Spinal cord (tissue), 10 donors: ENCODE results near the gene ZNF324B. TPM values are rescaled to one million over a fixed set of nuclear protein-coding genes. Genes with fewer than 3 reads are reported as not detected.

ENCODE experiments used
- DNase-seq, 6 donors: peaks; one replicate each; pipeline versions ENCODE4 v3.0.0 to v3.0.0-alpha.2; 2013 to 2015; ENCODE audit warnings: low spot score in 6 of 6, low read depth in 4 of 6
- H3K27ac ChIP-seq: one replicate; pipeline ENCODE4 v1.5.1; 2013; ENCODE audit warnings: low read depth, low read length, control low read depth
- H3K27me3 ChIP-seq: one replicate; pipeline ENCODE4 v1.6.1; 2013; ENCODE audit warnings: low read length; ENCODE audit not compliant: control insufficient read depth, insufficient read depth
- H3K36me3 ChIP-seq: one replicate; pipeline ENCODE4 v1.6.1; 2013; ENCODE audit warnings: low read length; ENCODE audit not compliant: control insufficient read depth, insufficient read depth
- H3K4me1 ChIP-seq: one replicate; pipeline ENCODE4 v1.6.1; 2013; ENCODE audit warnings: low read length; ENCODE audit not compliant: control insufficient read depth, insufficient read depth
- H3K4me3 ChIP-seq: one replicate; pipeline ENCODE4 v1.5.1; 2013; ENCODE audit warnings: low read depth, low read length, control low read depth
- H3K9me3 ChIP-seq: one replicate; pipeline ENCODE4 v1.6.1; 2013; ENCODE audit warnings: low read length; ENCODE audit not compliant: control insufficient read depth, insufficient read depth
- WGBS: methylation state at CpG from one replicate; pipeline ENCODE4 v1.1.5; 2013; ENCODE audit warnings: missing lambda C conversion rate; ENCODE audit not compliant: insufficient coverage; 5-methylcytosine and 5-hydroxymethylcytosine counted together
- polyA plus RNA-seq, 2 donors: library from polyadenylated mRNA; unstranded; fragments of 120-200 nt; gene quantifications; one replicate each; pipeline ENCODE4 v1.2.1, GENCODE V29; 2013; ENCODE audit not compliant: insufficient read length in 2 of 2
- total RNA-seq, 2 donors: library from RNA; depleted of rRNA in 1 of 2; stranded (reverse); fragments of 120-200 nt in 1 of 2; fragments of >200 nt in 1 of 2; gene quantifications; one replicate each; pipeline versions ENCODE4 v1.2.3 to v1.2.4, GENCODE V29; 2013 to 2014
- donor health status: healthy.

Gene ZNF324B
- total and polyA plus RNA-seq, 4 donors, result 7.3 to 10.1 (median 9.0) TPM

GRCh38 chr19:58450856-58451357 is 515 bp upstream of the ZNF324B start:
- DNase-seq, result peak in 2 of 6 donors; percentile 11 to 46
- 6% methylated on average over 11 of the region's 11 CpGs for WGBS
- H3K27ac ChIP-seq, result no peak overlapping the region

GRCh38 chr19:58453743-58454142 is 2.3 kb downstream of the ZNF324B start:
- H3K36me3 ChIP-seq, result peaks cover 49% of the 10 kb centered on the region
- no peak overlapping the region for H3K4me3 ChIP-seq
- H3K27ac ChIP-seq, result no peak overlapping the region
- H3K27me3 ChIP-seq, result no peaks in the 10 kb centered on the region
- no peak for DNase-seq
- peaks cover 5% of the 10 kb centered on the region for H3K9me3 ChIP-seq
- peaks cover 13% of the 10 kb centered on the region for H3K4me1 ChIP-seq
- 89% methylated on average over 6 of the region's 6 CpGs for WGBS

More at GRCh38 chr19:58450856-58451357, 515 bp upstream of the ZNF324B start:
- Histone ChIP-seq H3K9me3 (peaks cover 6% of the 10 kb centered on the region), H3K4me3 (peak overlapping the region; percentile 64), H3K27me3 (peaks cover 2% of the 10 kb centered on the region), H3K4me1 (peaks cover 13% of the 10 kb centered on the region), H3K36me3 (peaks cover 27% of the 10 kb centered on the region)

- Histone ChIP-seq H3K4me3 (no peak overlapping the region), H3K27ac (no peak overlapping the region), H3K36me3 (peaks cover 50% of the 10 kb centered on the region), H3K9me3 (no peaks in the 10 kb centered on the region), H3K4me1 (peaks cover 13% of the 10 kb centered on the region), H3K27me3 (no peaks in the 10 kb centered on the region)
- no peak for DNase-seq
- WGBS, result 96% methylated on average over 18 of the region's 21 CpGs
Measured at GRCh38 chr19:58455306-58455705, 3.9 kb downstream of the ZNF324B start.

GRCh38 chr19:58456111-58456510 is 4.7 kb downstream of the ZNF324B start:
- no peak overlapping the region for H3K27ac ChIP-seq
- H3K4me1 ChIP-seq, result peaks cover 11% of the 10 kb centered on the region
- H3K9me3 ChIP-seq, result no peaks in the 10 kb centered on the region
- peaks cover 50% of the 10 kb centered on the region for H3K36me3 ChIP-seq
- WGBS, result 97% methylated on average over 32 of the region's 35 CpGs
- H3K27me3 ChIP-seq, result no peaks in the 10 kb centered on the region
- no peak for DNase-seq
- no peak overlapping the region for H3K4me3 ChIP-seq

- Histone ChIP-seq H3K27ac (no peak overlapping the region), H3K27me3 (no peaks in the 10 kb centered on the region), H3K36me3 (peaks cover 31% of the 10 kb centered on the region), H3K4me3 (no peak overlapping the region), H3K9me3 (no peaks in the 10 kb centered on the region), H3K4me1 (no peaks in the 10 kb centered on the region)
- DNase-seq, result no peak
- WGBS, result 100% methylated on average over 1 of the region's 2 CpGs
Measured at GRCh38 chr19:58460039-58460438, 8.6 kb downstream of the ZNF324B start.

GRCh38 chr19:58466089-58466759 is 14.8 kb downstream of the ZNF324B start:
- 25% methylated on average over 15 of the region's 20 CpGs for WGBS

GRCh38 chr19:58466760-58467589 is 15.6 kb downstream of the ZNF324B start, which contains the start of gene ZNF324:
Gene ZNF324 (plus strand): TSS chr19:58467080. CDS start chr19:58469186, 2,106 bp downstream.
- peak; percentile 87 to 99 (median 98) for DNase-seq
- Histone ChIP-seq H3K4me3 (peak within 1 kb of the TSS; percentile 54), H3K27ac (peak within 1 kb of the TSS; percentile 25), H3K4me1 (peaks cover 18% of the 10 kb centered on the region), H3K36me3 (peaks cover 30% of the 10 kb centered on the region), H3K27me3 (no peaks in the 10 kb centered on the region), H3K9me3 (no peaks in the 10 kb centered on the region)
- WGBS, result under 1% methylated on average over 92 of the region's 92 CpGs

More at GRCh38 chr19:58466089-58466759, 14.8 kb downstream of the ZNF324B start:
- Histone ChIP-seq H3K4me1 (peaks cover 18% of the 10 kb centered on the region), H3K36me3 (peaks cover 23% of the 10 kb centered on the region), H3K9me3 (no peaks in the 10 kb centered on the region), H3K4me3 (peak overlapping the region; percentile 54), H3K27me3 (no peaks in the 10 kb centered on the region), H3K27ac (no peak overlapping the region)
- no peak for DNase-seq

GRCh38 chr19:58468216-58468839 is 16.9 kb downstream of the ZNF324B start:
- Histone ChIP-seq H3K27ac (no peak overlapping the region), H3K4me1 (peaks cover 18% of the 10 kb centered on the region), H3K36me3 (peaks cover 44% of the 10 kb centered on the region), H3K4me3 (no peak overlapping the region), H3K27me3 (no peaks in the 10 kb centered on the region), H3K9me3 (no peaks in the 10 kb centered on the region)
- no peak for DNase-seq
- WGBS, result 66% methylated on average over 5 of the region's 5 CpGs

- 95% methylated on average over 10 of the region's 17 CpGs for WGBS
- peaks cover 18% of the 10 kb centered on the region for H3K4me1 ChIP-seq
- peaks cover 55% of the 10 kb centered on the region for H3K36me3 ChIP-seq
- no peak overlapping the region for H3K4me3 ChIP-seq
- no peaks in the 10 kb centered on the region for H3K27me3 ChIP-seq
- DNase-seq, result no peak
- H3K27ac ChIP-seq, result no peak overlapping the region
- H3K9me3 ChIP-seq, result no peaks in the 10 kb centered on the region
Measured at GRCh38 chr19:58469241-58470013, 18.0 kb downstream of the ZNF324B start.
